NCI-H2227 (cell line): ENCODE data around the gene RETREG3.
"Not testable (repeated sequence)": the region's sequence is repeated elsewhere in the genome, so short reads cannot be mapped to it uniquely, and the experiment has no call there.

Experiments
- DNase-seq: peaks from one replicate; lab custom pipeline; 2025; ENCODE audit not compliant: unreplicated experiment; lab: John Stamatoyannopoulos, UW

The RETREG3 gene, protein sequence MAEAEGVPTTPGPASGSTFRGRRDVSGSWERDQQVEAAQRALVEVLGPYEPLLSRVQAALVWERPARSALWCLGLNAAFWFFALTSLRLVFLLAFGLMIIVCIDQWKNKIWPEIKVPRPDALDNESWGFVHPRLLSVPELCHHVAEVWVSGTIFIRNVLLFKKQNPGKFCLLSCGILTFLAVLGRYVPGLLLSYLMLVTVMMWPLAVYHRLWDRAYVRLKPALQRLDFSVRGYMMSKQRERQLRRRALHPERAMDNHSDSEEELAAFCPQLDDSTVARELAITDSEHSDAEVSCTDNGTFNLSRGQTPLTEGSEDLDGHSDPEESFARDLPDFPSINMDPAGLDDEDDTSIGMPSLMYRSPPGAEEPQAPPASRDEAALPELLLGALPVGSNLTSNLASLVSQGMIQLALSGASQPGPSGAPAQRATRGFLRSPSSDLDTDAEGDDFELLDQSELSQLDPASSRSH

GRCh38 chr17:42609182-42609813 is at the start of gene RETREG3, which contains the start of gene TUBG1:
TSS of gene RETREG3 (minus strand) at chr17:42609374. CDS start at chr17:42609324, 50 bp downstream.
TSS of gene TUBG1 (plus strand) at chr17:42609683. CDS start at chr17:42609738, 55 bp downstream.
- DNase-seq = peak; percentile 100

- no peak for DNase-seq
Measured at GRCh38 chr17:42657824-42658588, 48.8 kb upstream of the RETREG3 start.

DNA sequence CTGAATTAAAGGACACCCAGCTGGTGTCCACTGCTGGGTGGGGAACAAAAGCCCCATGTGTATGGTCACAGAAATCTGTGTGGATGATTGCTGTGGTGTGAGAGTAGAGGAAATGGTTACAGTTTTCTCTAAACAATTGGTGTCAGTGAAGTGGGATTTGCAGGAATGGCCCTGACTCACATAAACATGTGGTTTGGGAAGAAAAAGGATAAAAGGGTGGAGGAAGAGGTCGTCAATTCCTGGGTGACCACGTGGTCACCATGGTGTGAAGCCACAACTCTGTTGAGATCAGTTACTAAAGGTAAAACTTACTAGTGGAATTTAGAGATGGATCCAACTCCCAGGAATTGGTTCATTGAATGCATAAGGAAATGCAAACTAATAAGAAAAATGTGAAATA is 46.4 kb upstream of the RETREG3 start:
- no peak for DNase-seq

- DNase-seq = peak; percentile 77
Measured at GRCh38 chr17:42653179-42654124, 44.3 kb upstream of the RETREG3 start.

GRCh38 chr17:42651392-42651791 is 42.2 kb upstream of the RETREG3 start:
- no peak for DNase-seq

DNA sequence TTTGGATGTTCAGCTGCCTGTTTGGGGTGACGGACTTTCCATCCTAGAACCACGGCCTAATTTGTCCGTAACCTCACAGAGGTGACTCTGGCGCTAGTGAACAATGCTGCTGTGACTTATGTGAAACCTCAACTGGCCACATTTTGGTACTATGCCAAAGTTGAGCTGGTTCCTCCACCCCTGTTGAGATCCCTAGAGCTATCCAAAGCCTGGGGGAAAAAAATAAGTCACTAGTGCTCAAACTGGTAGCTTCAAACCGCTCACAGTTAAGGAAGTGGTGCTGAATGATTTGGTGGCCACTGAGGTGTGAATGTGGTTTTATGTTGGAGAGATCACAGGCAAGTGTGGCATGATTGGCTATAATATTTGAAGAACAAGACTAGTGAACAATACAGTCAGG is 38.6 kb upstream of the RETREG3 start:
- no peak for DNase-seq

- DNase-seq = peak; percentile 72
Measured at GRCh38 chr17:42642336-42642735, 33.2 kb upstream of the RETREG3 start.

GRCh38 chr17:42640121-42640520 is 30.9 kb upstream of the RETREG3 start:
- no peak for DNase-seq

GRCh38 chr17:42639525-42640113 is 30.4 kb upstream of the RETREG3 start:
- no peak for DNase-seq

DNA sequence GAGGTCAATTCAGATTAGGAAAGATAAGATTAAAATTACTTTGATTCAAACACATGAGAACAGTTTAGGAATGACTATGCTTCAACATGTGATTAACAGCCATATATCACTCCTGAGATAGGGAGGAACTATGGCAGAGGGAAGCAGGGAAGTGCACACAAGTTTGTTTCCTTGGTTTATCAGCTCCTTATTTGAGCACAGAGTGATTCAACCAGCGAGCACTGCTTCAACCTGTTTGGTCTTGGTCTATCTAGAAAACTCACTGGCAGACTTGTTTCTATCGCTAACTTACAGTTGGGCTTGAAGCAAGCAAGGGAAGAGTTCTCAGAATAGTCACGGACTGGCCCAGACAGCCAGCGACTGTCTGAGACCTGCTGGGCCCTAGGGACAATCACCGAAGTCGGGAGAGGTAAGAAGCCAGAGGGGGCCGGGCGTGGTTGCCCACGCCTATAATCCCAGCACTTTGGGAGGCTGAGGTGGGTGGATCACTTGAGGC is 23.8 kb upstream of the RETREG3 start:
- no peak for DNase-seq

DNA sequence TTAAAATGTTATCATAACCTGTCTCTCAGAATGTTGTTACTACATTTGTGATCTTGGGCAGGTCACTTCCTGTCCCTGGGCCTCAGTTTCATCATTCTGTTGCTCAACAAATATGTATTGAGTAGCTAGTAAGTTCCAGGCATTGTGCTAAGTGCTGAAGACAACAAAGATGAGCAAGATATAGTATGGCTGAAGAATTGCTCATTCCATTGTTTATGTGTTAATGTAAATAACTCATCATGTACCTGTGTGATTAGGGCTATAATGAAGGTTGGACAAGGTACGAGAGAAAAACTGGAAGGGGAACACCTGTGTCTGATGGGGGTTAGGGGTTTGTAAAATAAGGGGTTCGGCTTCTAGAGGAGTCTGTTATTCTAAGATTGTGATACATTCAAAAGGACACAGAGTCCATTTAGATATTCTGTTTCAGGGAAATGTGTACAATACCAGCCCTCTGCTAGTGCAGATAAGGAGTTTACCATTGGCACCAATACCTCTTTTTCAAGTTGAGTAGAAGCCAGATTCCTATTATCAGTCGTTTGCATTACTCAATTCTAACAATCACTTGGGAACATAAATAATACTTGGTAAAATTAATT is 20.3 kb upstream of the RETREG3 start:
- no peak for DNase-seq

GRCh38 chr17:42627032-42627764 is 18.0 kb upstream of the RETREG3 start:
- not testable (repeated sequence) for DNase-seq

DNA sequence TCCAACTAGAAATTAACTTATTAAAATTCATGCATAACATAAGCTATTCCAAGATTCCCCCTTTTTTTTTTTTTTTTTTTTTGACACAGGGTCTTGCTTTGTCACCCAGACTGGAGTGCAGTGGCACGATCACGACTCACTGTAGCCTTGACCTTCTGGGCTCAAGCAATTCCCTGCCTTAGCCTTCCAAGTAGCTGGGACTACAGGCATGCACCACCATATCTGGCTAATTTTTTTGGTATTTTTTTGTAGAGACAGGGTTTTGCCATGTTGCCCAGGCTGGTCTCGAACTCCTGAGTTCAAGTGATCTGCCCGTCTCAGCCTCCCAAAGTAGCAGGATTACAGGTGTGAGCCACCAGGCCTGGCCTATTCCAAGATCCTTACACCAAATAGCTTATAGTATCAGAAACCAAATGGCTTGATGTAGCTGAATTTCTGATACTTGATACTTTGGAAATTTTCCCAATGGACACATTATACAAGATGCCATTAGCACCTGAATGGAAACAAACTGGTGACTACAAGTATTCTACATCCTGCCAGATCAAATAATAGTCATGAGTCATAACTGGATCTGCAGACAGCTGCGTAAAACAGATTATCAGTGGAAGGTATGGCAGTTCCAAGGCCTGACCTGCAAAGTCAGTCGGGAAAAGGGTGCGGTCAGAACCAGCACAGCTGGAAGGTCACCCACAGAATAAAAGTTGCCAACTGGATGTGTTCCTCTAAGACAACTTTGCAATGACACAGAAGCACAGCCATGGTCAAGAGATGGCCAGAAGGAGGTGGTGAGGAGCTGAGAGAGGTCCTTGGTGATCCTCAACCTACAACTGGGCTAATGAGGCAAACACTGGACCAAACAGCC is 14.8 kb upstream of the RETREG3 start:
- DNase-seq = no peak

DNA sequence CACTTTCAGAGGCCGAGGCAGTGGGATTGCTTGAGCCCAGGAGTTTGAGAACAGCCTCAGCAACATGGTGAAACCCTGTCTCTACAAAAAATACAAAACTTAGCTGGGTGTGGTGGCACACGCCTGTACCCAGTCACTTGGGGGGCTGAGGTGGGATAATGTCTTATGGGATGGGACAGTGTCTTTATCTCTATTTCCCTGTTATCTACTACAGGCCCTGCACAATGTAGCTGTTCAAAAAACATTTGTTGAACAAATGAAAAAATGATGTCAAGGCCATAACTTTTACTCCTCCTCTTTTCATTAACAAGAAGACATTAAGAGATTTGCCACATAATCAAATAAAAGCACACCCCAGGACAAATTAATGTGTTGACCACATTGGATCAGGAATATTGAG is 14.1 kb upstream of the RETREG3 start:
- no peak for DNase-seq

- DNase-seq = not testable (repeated sequence)
Measured at GRCh38 chr17:42621987-42622386, 12.8 kb upstream of the RETREG3 start.

- no peak for DNase-seq
Measured at GRCh38 chr17:42618442-42619150, 9.4 kb upstream of the RETREG3 start.

DNA sequence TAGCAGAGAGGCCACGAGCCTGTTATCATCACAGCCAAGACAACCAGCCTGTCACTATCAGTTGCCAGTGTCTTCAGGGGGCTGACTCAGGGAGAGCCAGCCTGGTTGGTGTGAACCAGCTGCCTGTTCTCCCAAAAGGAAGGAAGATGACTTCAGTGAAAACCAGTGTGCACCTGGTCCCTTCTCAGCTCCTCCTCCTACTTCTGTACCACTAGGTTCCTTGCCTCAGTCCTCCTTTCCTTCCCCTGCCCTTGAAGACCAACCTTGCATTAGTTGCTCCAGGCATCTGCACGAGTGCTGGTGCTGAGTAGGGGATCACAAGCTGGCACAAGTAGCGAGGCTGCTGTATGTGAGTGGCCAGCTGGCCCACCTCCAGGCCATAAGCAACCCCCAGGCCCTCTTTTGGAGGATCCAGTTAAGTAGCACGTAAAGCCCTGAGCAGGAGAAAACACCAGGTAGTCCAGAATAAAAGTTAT is 8.8 kb upstream of the RETREG3 start:
- DNase-seq = no peak
